Upper lobe of left lung (tissue), 6 donors: ENCODE results near the gene RBPJL. TPM values are rescaled to one million over a fixed set of nuclear protein-coding genes. Genes with fewer than 3 reads are reported as not detected.

Source experiments
- ATAC-seq, 2 donors: fragments of 200-7000 bp; cut with Tn5 transposase; one replicate each; pipeline ENCODE4 v1.9.1; 2022; ENCODE audit warnings: mild to moderate bottlenecking in 2 of 2, moderate library complexity in 2 of 2; ENCODE audit not compliant: low FRiP score in 2 of 2
- DNase-seq, 2 donors: peaks; one replicate each; pipeline ENCODE4 v3.0.0-alpha.2; 2019 to 2020
- H3K27ac ChIP-seq, 4 donors: fragments of 200-600 bp; sonication (generic); one replicate each; pipeline ENCODE4 v1.5.1; 2016 to 2019
- H3K27me3 ChIP-seq, 4 donors: fragments of 200-600 bp; sonication (generic); one replicate each; pipeline ENCODE4 v1.5.1; 2017 to 2019
- H3K36me3 ChIP-seq, 4 donors: fragments of 200-600 bp; sonication (generic); one replicate each; pipeline ENCODE4 v1.5.1; 2016 to 2019
- H3K4me1 ChIP-seq, 4 donors: fragments of 200-600 bp; sonication (generic); one replicate each; pipeline ENCODE4 v1.5.1; 2018 to 2019
- H3K4me3 ChIP-seq, 4 donors: fragments of 200-600 bp; sonication (generic); one replicate each; pipeline ENCODE4 v1.5.1; 2017 to 2019; ENCODE audit warnings: mild to moderate bottlenecking in 2 of 4, moderate library complexity in 1 of 4
- H3K9me3 ChIP-seq, 4 donors: fragments of 200-600 bp; sonication (generic); one replicate each; pipeline ENCODE4 v1.5.1; 2018 to 2019
- EP300 ChIP-seq, 4 donors: sonication (generic); formaldehyde crosslinking; IDR thresholded peaks; one replicate each; pipeline ENCODE4 v1.5.1; 2017; ENCODE audit warnings: antibody characterized with exemption in 4 of 4, control low read depth in 2 of 4
- POLR2A ChIP-seq, 4 donors: fragments of 450-650 bp; IDR thresholded peaks; one replicate each; pipeline ENCODE4 v1.5.1; 2016 to 2017; ENCODE audit warnings: antibody characterized with exemption in 4 of 4, mild to moderate bottlenecking in 2 of 4
- POLR2AphosphoS5 ChIP-seq, 2 donors: sonication (generic); formaldehyde crosslinking; IDR thresholded peaks; one replicate each; pipeline ENCODE4 v1.5.1; 2017; ENCODE audit warnings: antibody characterized with exemption in 2 of 2
- WGBS, 2 donors: methylation state at CpG; one replicate each; pipeline ENCODE4 v1.1.5; 2017 to 2018; 5-methylcytosine and 5-hydroxymethylcytosine counted together
- total RNA-seq, 6 donors: library from RNA; depleted of rRNA in 4 of 6; stranded (reverse); fragments of >200 nt in 4 of 6; gene quantifications; one replicate each; pipeline versions ENCODE4 v1.1.0 to v1.2.1, GENCODE V29; 2016 to 2021
- TF ChIP-seq, protein P1 (sequence below), 6 experiments: fragments of 450-650 bp in 4 of 6; fragments of 200-600 bp in 2 of 6; sonication (generic) in 2 of 6; IDR thresholded peaks; one replicate each; pipeline ENCODE4 v1.5.1; 2016 to 2019; ENCODE audit warnings: antibody characterized with exemption in 6 of 6
- donor health status: DM: no; HTN: no; CAD: no; lungs with moderate emphysema.
- donor health status: DM: no; HTN: yes; CAD: no; lungs with severe emphysema.

The RBPJL gene
- total RNA-seq, 6 donors from 2014 or later, result 0.09 to 0.13 TPM; not detected in 4

GRCh38 chr20:45308117-45308778 lies 1.6 kb downstream of the RBPJL start, which contains the start of gene MATN4:
Gene MATN4, minus strand, starts transcription at chr20:45308299. Its CDS starts 2,717 bp downstream, at chr20:45305582.
- H3K9me3 ChIP-seq, result no peaks in the 10 kb centered on the region
- peaks cover 0 to 15% (median 4%) of the 10 kb centered on the region in 4 donors for H3K27me3 ChIP-seq
- peak within 1 kb of the TSS in 1 of 4 donors; percentile 51 for H3K27ac ChIP-seq
- ATAC-seq (peak; percentile 61 to 74), DNase-seq (peak; percentile 73 to 89)
- TF ChIP-seq POLR2AphosphoS5 (IDR thresholded peaks at IDR 0.05), result no peak
- TF ChIP-seq, protein P1, sequence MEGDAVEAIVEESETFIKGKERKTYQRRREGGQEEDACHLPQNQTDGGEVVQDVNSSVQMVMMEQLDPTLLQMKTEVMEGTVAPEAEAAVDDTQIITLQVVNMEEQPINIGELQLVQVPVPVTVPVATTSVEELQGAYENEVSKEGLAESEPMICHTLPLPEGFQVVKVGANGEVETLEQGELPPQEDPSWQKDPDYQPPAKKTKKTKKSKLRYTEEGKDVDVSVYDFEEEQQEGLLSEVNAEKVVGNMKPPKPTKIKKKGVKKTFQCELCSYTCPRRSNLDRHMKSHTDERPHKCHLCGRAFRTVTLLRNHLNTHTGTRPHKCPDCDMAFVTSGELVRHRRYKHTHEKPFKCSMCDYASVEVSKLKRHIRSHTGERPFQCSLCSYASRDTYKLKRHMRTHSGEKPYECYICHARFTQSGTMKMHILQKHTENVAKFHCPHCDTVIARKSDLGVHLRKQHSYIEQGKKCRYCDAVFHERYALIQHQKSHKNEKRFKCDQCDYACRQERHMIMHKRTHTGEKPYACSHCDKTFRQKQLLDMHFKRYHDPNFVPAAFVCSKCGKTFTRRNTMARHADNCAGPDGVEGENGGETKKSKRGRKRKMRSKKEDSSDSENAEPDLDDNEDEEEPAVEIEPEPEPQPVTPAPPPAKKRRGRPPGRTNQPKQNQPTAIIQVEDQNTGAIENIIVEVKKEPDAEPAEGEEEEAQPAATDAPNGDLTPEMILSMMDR (IDR thresholded peaks at IDR 0.05), result peak in 3 of 6 experiments; percentile 26 to 49 (median 29)
- 28 to 60% methylated on average over 3 to 18 of the region's 20 CpGs for WGBS, 2 donors
- peak within 1 kb of the TSS in 1 of 4 donors; percentile 12 for H3K4me3 ChIP-seq
- no peaks in the 10 kb centered on the region for H3K36me3 ChIP-seq
- H3K4me1 ChIP-seq, result peaks cover 0 to 27% (median 9%) of the 10 kb centered on the region in 4 donors

DNA sequence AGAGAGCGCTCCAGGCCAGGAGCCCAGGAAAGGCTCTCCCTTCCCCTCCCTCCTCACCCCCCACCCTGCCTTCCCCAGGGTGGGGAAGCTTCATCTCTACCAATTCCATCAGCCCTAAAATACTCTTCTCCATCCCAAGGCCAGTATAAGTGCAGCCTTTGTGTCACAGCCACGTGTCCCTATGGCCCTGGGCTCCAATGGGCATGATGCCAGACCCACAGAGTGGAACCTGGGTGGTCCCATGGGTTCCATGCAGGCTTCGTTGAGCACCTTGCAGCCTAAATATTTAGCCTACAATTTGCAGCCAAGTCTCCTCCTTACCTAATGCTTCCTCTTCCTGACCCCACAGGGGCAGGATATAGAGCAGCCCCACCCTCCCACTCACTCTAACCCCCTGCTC lies 2.4 kb downstream of the RBPJL start:
- DNase-seq, result no peak

DNA sequence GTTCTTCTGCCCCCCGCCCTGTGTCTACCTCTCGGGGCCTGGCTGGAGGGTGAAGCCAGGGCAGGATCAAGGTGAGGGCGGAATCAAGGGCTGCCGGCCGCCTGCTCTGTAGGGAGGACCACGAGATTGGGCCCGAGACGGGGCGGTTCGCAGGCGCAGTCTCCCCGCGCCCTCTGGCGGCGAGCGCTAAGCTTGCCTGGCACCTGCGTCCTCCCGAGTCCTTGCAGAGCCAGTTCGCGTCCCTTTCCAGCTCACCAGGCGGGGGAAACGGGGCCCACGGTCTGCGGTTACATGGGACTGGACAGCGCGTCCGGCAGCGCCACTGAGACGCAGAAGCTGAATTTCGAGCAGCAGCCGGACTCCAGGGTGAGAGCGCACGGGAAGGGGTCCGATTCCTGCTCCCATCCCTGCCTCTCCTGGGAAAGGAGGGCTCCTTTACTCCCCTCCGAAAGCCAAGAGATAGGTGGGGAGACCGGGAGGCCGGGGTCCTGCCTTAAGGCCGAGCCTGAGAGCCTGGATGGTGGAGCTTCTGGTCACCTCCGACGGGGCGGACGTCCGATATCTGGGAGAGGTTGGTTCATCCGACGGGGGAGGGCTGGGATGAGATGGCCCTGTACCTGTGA lies 5.1 kb downstream of the RBPJL start:
- TF ChIP-seq POLR2A (IDR thresholded peaks at IDR 0.05), result no peak
- TF ChIP-seq, protein P1 (IDR thresholded peaks at IDR 0.05), result peak; percentile 60 to 89 (median 81)
- peaks cover 0 to 21% (median 8%) of the 10 kb centered on the region in 4 donors for H3K4me1 ChIP-seq
- peaks cover 0 to 14% (median 6%) of the 10 kb centered on the region in 4 donors for H3K27me3 ChIP-seq
- no peaks in the 10 kb centered on the region for H3K36me3 ChIP-seq
- H3K27ac ChIP-seq, result no peak overlapping the region
- ATAC-seq (peak; percentile 66 to 78), DNase-seq (peak; percentile 67 to 94)
- 20 to 40% methylated on average over 24 to 45 of the region's 45 CpGs for WGBS, 2 donors
- H3K9me3 ChIP-seq, result no peaks in the 10 kb centered on the region
- H3K4me3 ChIP-seq, result no peak overlapping the region

More for the DNA sequence above, 2.4 kb downstream of the RBPJL start:
- ATAC-seq, result no peak
- TF ChIP-seq POLR2A (IDR thresholded peaks at IDR 0.05) (no peak), POLR2AphosphoS5 (IDR thresholded peaks at IDR 0.05) (no peak), EP300 (IDR thresholded peaks at IDR 0.05) (no peak)
- TF ChIP-seq, protein P1 (IDR thresholded peaks at IDR 0.05), result no peak
- H3K4me3 ChIP-seq, result no peak overlapping the region
- peaks cover 0 to 15% (median 4%) of the 10 kb centered on the region in 4 donors for H3K27me3 ChIP-seq
- H3K4me1 ChIP-seq, result peaks cover 0 to 27% (median 9%) of the 10 kb centered on the region in 4 donors
- 56 to 90% methylated on average over 2 to 3 of the region's 3 CpGs for WGBS, 2 donors
- no peak overlapping the region for H3K27ac ChIP-seq
- H3K9me3 ChIP-seq, result no peaks in the 10 kb centered on the region
- no peaks in the 10 kb centered on the region for H3K36me3 ChIP-seq

DNA sequence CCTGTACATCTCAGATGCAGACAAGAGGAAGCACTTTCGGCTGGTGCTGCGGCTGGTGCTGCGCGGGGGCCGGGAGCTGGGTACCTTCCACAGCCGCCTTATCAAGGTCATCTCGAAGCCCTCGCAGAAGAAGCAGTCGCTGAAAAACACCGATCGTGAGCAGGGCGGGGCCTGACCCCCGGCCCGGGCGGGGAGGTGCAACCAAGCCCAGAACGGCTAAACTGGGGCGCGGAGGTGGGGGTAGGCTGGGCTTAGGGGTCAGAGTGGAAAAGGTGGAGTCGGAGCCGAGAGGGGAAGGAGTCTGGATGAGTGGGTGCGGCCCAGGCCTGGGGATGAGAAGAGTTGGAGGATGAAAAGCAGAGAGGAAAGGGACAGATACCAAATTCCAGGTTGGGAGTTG lies 5.6 kb downstream of the RBPJL start:
- peaks cover 0 to 20% (median 8%) of the 10 kb centered on the region in 4 donors for H3K4me1 ChIP-seq
- DNase-seq (peak in 1 of 2 donors; percentile 78), ATAC-seq (no peak)
- H3K27ac ChIP-seq, result no peak overlapping the region
- no peak for TF ChIP-seq POLR2A (IDR thresholded peaks at IDR 0.05)
- TF ChIP-seq EP300 (IDR thresholded peaks at IDR 0.05), result no peak
- TF ChIP-seq, protein P1 (IDR thresholded peaks at IDR 0.05), result no peak
- TF ChIP-seq POLR2AphosphoS5 (IDR thresholded peaks at IDR 0.05), result no peak
- 59 to 67% methylated on average over 21 of the region's 21 CpGs for WGBS, 2 donors
- H3K9me3 ChIP-seq, result no peaks in the 10 kb centered on the region
- H3K27me3 ChIP-seq, result peaks cover 0 to 10% (median 5%) of the 10 kb centered on the region in 4 donors
- no peak overlapping the region for H3K4me3 ChIP-seq
- H3K36me3 ChIP-seq, result no peaks in the 10 kb centered on the region
